Measurements from ENCODE around the gene KDM1B.
A peak's percentile ranks its signal among the peaks of the same experiment; 100 is the strongest.

Gene KDM1B

DNA sequence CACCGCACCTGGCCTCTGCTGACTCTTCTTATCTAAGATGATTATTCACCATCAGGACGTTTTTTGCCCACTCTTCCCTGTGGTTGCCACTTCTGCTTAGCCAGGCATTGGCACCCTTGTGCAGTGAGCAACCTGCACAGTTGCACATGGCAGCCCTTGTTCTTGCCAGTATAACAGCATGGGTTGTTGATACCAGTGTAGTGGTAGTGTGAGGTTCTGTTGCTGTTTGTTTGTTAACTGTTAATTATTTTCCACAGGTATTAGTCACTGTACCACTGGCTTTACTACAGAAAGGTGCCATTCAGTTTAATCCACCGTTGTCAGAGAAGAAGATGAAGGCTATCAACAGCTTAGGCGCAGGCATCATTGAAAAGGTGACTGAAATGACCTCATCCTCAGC is 57.0 kb downstream of the KDM1B start:
- TF ChIP-seq, protein P1, sequence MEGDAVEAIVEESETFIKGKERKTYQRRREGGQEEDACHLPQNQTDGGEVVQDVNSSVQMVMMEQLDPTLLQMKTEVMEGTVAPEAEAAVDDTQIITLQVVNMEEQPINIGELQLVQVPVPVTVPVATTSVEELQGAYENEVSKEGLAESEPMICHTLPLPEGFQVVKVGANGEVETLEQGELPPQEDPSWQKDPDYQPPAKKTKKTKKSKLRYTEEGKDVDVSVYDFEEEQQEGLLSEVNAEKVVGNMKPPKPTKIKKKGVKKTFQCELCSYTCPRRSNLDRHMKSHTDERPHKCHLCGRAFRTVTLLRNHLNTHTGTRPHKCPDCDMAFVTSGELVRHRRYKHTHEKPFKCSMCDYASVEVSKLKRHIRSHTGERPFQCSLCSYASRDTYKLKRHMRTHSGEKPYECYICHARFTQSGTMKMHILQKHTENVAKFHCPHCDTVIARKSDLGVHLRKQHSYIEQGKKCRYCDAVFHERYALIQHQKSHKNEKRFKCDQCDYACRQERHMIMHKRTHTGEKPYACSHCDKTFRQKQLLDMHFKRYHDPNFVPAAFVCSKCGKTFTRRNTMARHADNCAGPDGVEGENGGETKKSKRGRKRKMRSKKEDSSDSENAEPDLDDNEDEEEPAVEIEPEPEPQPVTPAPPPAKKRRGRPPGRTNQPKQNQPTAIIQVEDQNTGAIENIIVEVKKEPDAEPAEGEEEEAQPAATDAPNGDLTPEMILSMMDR (conservative IDR thresholded peaks at IDR 0.05; ENCODE audit: control insufficient read depth, insufficient read depth, low read depth, low read length), result no peak
- DNase-seq (ENCODE audit: low read depth), result no peak
- no peak overlapping the region for H3K4me3 ChIP-seq (ENCODE audit: control insufficient read depth, low read depth, low read length)

DNA sequence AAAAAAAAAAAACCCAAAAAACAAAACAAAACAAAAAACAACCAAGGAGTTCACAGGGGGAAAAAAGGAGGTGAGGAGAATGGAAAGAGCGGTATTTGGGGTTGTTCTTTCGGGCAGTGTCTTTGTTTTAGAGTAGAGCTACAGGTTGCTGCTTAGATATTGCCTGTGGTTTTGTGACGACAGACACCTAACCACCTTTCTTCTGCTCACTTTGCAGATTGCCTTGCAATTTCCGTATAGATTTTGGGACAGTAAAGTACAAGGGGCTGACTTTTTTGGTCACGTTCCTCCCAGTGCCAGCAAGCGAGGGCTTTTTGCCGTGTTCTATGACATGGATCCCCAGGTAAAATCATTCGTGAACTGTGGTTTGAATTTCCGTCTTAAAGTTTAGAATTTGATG is 58.2 kb downstream of the KDM1B start:
- TF ChIP-seq, protein P1 (conservative IDR thresholded peaks at IDR 0.05; ENCODE audit: control insufficient read depth, insufficient read depth, low read depth, low read length), result no peak
- DNase-seq (ENCODE audit: low read depth), result no peak
- H3K4me3 ChIP-seq (ENCODE audit: control insufficient read depth, low read depth, low read length), result no peak overlapping the region

DNA sequence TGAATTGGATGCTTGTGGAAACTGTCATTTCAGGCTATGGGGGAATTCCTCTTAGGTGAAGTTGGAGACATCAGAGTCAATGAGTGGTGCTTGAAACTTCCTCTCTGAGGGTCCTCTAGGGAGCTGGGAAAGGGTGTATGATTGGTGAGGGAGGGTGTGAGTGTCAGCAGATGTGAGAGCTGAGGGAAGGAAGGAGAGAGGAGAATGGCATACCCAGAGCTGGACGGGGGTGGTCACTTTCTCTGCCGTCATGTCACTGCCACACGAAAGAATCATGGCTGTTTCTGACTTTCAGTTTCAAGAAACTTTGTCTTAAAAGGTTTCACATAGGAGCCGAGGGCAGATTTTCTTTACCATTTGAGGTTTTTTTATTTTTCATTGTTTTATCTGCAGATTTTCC is 58.8 kb downstream of the KDM1B start:
- H3K4me3 ChIP-seq (ENCODE audit: control insufficient read depth, low read depth, low read length), result no peak overlapping the region
- TF ChIP-seq, protein P1 (conservative IDR thresholded peaks at IDR 0.05; ENCODE audit: control insufficient read depth, insufficient read depth, low read depth, low read length), result no peak
- no peak for DNase-seq (ENCODE audit: low read depth)

DNA sequence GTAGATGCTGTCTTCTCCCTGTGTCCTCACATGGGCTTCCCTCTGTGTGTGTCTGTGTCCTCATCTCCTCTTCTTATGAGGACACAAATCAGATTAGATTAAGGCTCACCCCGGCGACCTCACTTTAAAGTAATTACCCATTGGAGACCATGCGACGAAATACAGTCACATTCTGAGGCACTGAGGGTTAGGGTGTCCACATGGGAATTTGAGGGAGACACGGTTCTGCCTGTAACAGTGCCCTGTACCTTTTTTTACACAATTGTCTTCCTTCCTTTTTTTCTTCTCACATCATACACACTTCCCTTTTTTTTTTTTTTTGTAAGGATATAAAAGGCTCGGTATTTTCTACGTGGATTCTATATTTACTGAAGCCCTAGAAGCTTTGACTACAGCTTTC is 60.2 kb downstream of the KDM1B start:
- TF ChIP-seq, protein P1 (conservative IDR thresholded peaks at IDR 0.05; ENCODE audit: control insufficient read depth, insufficient read depth, low read depth, low read length), result no peak
- no peak for DNase-seq (ENCODE audit: low read depth)
- H3K4me3 ChIP-seq (ENCODE audit: control insufficient read depth, low read depth, low read length), result no peak overlapping the region

DNA sequence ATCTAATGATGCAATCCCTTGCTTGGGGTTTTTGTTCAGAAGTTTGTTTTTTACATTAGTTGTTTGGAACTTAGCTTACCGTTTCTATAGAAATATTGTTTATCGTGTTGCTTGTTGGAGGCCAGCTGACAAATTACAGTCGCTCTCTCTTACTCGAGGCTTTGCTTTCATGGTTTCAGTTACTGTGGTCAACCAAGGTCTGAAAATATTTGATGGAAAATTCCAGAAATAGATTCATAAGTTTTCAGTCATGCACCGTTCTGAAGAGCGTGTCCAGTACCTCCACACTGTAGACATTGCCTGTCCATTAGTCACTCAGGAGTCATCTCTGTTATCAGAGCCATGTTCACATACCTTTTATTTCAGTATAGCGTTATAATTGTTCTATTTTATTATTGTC is 61.2 kb downstream of the KDM1B start:
- TF ChIP-seq, protein P1 (conservative IDR thresholded peaks at IDR 0.05; ENCODE audit: control insufficient read depth, insufficient read depth, low read depth, low read length), result no peak
- H3K4me3 ChIP-seq (ENCODE audit: control insufficient read depth, low read depth, low read length), result no peak overlapping the region
- peak; percentile 5 for DNase-seq (ENCODE audit: low read depth)

DNA sequence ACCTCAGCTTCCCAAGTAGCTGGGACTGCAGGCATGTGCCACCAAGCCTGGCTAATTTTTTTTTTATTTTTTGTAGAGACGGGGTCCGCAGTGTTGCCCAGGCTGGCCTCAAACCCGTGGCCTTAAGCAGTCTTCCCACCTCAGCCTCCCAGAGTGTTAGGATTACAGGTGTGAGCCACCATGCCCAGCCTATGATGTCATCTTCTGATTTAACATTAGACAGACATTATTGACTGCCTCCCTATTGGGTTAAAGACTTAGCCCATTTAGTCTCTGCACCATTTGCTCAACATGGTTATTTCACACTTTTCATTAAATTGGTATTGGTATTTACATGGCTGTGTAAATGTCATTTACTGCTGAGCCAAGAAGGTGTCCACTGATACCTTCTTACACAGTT is 63.0 kb downstream of the KDM1B start:
- TF ChIP-seq, protein P1 (conservative IDR thresholded peaks at IDR 0.05; ENCODE audit: control insufficient read depth, insufficient read depth, low read depth, low read length), result no peak
- no peak for DNase-seq (ENCODE audit: low read depth)
- H3K4me3 ChIP-seq (ENCODE audit: control insufficient read depth, low read depth, low read length), result no peak overlapping the region

DNA sequence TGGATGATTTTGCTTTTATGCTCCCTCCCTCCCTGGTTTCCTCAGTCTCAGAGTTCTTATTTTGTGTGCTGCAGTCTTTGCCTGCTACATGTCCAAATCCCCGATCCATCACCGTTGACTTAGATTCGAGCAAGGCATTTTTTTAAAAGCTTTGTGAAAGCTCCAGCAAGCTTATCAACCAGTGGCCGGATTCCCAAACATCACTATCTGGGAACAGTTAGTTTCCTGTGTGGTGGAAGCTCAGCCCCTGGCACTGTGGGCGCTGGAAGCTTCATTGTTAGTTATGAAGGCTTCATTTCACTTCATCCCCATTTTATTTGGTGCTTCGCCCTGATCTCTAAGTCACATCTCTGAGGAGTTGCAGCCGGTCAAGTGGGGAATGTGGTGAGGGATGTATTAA is 64.4 kb downstream of the KDM1B start:
- no peak overlapping the region for H3K4me3 ChIP-seq (ENCODE audit: control insufficient read depth, low read depth, low read length)
- no peak for DNase-seq (ENCODE audit: low read depth)
- TF ChIP-seq, protein P1 (conservative IDR thresholded peaks at IDR 0.05; ENCODE audit: control insufficient read depth, insufficient read depth, low read depth, low read length), result no peak

All from fibroblast of mammary gland (primary cell).